RWPE2 (cell line): ENCODE data around the gene CYB561D1.

ENCODE experiments used
- ATAC-seq: fragments of 200-7000 bp; cut with Tn5 transposase; 3 replicates; pipeline ENCODE4 v1.9.1; 2021; ENCODE audit warnings: low read depth
- DNase-seq: peaks from one replicate; pipeline ENCODE4 v3.0.0-alpha.2; 2020; ENCODE audit warnings: low spot score
- H3K27ac ChIP-seq: fragments of 450-650 bp; 2 replicates; pipeline ENCODE4 v1.5.1; 2017; ENCODE audit warnings: mild to moderate bottlenecking; ENCODE audit not compliant: poor library complexity, severe bottlenecking
- H3K27me3 ChIP-seq: fragments of 250-450 bp; sonication (Bioruptor Pico); 2 replicates; pipeline ENCODE4 v1.5.1; 2021; ENCODE audit warnings: mild to moderate bottlenecking, moderate library complexity; ENCODE audit not compliant: insufficient read depth, poor library complexity, severe bottlenecking
- H3K36me3 ChIP-seq: fragments of 250-450 bp; sonication (Bioruptor Pico); 2 replicates; pipeline ENCODE4 v1.5.1; 2020; ENCODE audit warnings: low read depth, mild to moderate bottlenecking, moderate library complexity
- H3K4me1 ChIP-seq: fragments of 250-450 bp; sonication (Bioruptor Pico); 2 replicates; pipeline ENCODE4 v1.5.1; 2021; ENCODE audit warnings: mild to moderate bottlenecking, moderate library complexity; ENCODE audit not compliant: insufficient read depth, poor library complexity, severe bottlenecking
- H3K4me3 ChIP-seq: fragments of 250-450 bp; sonication (Bioruptor Pico); 2 replicates; pipeline ENCODE4 v1.5.1; 2021; ENCODE audit warnings: mild to moderate bottlenecking, moderate library complexity; ENCODE audit not compliant: severe bottlenecking
- H3K9me3 ChIP-seq: fragments of 250-450 bp; sonication (Bioruptor Pico); 2 replicates; pipeline ENCODE4 v1.5.1; 2021; ENCODE audit warnings: mild to moderate bottlenecking, moderate library complexity; ENCODE audit not compliant: severe bottlenecking
- TF ChIP-seq, protein P1 (sequence below): fragments of 450-650 bp; IDR thresholded peaks from one replicate; pipeline ENCODE4 v1.5.1; 2017; ENCODE audit warnings: mild to moderate bottlenecking, moderate library complexity; ENCODE audit not compliant: poor library complexity, severe bottlenecking

The CYB561D1 gene

DNA sequence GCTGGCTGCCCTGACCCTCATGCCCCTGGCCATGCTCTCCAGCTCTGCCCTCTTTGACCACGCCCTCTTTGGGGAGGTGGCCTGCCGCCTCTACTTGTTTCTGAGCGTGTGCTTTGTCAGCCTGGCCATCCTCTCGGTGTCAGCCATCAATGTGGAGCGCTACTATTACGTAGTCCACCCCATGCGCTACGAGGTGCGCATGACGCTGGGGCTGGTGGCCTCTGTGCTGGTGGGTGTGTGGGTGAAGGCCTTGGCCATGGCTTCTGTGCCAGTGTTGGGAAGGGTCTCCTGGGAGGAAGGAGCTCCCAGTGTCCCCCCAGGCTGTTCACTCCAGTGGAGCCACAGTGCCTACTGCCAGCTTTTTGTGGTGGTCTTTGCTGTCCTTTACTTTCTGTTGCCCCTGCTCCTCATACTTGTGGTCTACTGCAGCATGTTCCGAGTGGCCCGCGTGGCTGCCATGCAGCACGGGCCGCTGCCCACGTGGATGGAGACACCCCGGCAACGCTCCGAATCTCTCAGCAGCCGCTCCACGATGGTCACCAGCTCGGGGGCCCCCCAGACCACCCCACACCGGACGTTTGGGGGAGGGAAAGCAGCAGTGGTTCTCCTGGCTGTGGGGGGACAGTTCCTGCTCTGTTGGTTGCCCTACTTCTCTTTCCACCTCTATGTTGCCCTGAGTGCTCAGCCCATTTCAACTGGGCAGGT is 49.5 kb downstream of the CYB561D1 start:
- Histone ChIP-seq H3K4me3 (no peak overlapping the region), H3K4me1 (peaks cover 9% of the 10 kb centered on the region), H3K36me3 (no peaks in the 10 kb centered on the region), H3K27me3 (no peaks in the 10 kb centered on the region), H3K9me3 (no peaks in the 10 kb centered on the region), H3K27ac (no peak overlapping the region)
- ATAC-seq = no peak
- DNase-seq = no peak
- TF ChIP-seq, protein P1, sequence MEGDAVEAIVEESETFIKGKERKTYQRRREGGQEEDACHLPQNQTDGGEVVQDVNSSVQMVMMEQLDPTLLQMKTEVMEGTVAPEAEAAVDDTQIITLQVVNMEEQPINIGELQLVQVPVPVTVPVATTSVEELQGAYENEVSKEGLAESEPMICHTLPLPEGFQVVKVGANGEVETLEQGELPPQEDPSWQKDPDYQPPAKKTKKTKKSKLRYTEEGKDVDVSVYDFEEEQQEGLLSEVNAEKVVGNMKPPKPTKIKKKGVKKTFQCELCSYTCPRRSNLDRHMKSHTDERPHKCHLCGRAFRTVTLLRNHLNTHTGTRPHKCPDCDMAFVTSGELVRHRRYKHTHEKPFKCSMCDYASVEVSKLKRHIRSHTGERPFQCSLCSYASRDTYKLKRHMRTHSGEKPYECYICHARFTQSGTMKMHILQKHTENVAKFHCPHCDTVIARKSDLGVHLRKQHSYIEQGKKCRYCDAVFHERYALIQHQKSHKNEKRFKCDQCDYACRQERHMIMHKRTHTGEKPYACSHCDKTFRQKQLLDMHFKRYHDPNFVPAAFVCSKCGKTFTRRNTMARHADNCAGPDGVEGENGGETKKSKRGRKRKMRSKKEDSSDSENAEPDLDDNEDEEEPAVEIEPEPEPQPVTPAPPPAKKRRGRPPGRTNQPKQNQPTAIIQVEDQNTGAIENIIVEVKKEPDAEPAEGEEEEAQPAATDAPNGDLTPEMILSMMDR = no peak

DNA sequence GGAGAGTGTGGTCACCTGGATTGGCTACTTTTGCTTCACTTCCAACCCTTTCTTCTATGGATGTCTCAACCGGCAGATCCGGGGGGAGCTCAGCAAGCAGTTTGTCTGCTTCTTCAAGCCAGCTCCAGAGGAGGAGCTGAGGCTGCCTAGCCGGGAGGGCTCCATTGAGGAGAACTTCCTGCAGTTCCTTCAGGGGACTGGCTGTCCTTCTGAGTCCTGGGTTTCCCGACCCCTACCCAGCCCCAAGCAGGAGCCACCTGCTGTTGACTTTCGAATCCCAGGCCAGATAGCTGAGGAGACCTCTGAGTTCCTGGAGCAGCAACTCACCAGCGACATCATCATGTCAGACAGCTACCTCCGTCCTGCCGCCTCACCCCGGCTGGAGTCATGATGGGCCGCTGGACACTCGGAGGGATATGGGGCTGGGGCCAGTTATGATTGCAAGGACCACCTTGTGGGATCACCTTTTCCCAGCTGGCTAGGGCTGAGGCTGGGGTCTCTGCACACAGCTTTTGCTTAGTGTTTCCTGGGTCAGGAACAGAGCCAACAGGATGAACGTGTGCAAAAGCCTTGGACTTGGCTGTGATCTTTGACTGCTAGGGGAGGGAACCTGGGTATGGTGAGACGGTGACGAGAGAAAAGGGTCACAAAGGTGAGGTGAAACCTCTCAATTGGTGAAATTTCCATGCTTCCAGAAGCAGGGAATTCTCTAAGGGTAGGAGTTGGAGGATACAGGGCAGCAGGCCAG is 50.3 kb downstream of the CYB561D1 start:
- DNase-seq = no peak
- no peak overlapping the region for H3K4me3 ChIP-seq
- H3K4me1 ChIP-seq = peaks cover 9% of the 10 kb centered on the region
- H3K27ac ChIP-seq = no peak overlapping the region
- no peaks in the 10 kb centered on the region for H3K36me3 ChIP-seq
- H3K27me3 ChIP-seq = no peaks in the 10 kb centered on the region
- no peak for ATAC-seq
- no peaks in the 10 kb centered on the region for H3K9me3 ChIP-seq
- TF ChIP-seq, protein P1 = no peak

- TF ChIP-seq, protein P1 = peak; percentile 94
- Histone ChIP-seq H3K4me3 (peak overlapping the region; percentile 74), H3K4me1 (peaks cover 14% of the 10 kb centered on the region), H3K9me3 (no peaks in the 10 kb centered on the region), H3K27me3 (no peaks in the 10 kb centered on the region), H3K27ac (peak overlapping the region; percentile 62), H3K36me3 (0 out of 2 replicates have a peak, but pooled peaks cover 3% of the 10 kb centered on the region)
- DNase-seq (peak; percentile 77), ATAC-seq (peak; percentile 65)
These were observed 52.6 kb downstream of the CYB561D1 start for GRCh38 chr1:109546311-109547109.

DNA sequence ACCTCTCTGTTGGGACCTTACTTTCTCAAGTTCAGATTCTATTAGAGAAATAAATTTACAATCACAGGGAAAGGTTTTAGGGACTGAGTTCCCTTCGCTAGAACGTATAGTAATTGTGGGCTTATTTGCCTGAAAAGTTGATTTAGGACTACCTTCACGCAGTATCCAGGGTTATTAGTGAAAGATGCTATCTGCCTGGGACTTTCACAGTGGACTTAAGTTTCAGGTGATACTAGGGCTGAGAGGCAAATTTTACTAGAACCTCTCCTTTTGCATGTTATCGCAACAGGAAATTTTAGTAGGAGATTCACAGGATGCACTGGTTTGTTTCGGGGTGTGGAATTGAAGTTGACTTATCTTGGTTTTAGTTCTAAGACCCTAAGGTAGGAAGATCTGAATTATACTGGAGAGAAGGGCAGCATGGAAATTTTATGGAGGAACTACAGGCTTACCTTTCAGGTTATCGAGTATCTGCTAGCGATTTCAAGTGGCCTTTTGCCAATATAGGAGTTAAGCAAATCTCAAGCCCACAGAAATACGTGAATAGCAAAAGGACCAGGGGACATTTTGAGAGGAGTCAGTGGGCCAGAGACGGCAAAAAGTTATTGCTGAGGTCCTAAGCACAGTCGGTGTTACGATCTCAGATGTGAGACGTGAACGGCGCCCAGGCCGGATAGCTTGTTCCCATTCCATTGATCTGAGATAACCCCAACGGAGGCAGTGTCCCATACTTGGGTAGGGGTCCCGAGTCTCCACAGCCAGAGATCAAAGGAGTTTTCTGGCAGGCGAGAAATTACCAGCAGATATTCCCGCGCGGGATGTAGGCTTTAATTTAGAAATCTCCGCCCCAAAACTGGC is 53.8 kb downstream of the CYB561D1 start:
- TF ChIP-seq, protein P1 = no peak
- no peaks in the 10 kb centered on the region for H3K9me3 ChIP-seq
- ATAC-seq (no peak), DNase-seq (no peak)
- peaks cover 10% of the 10 kb centered on the region for H3K36me3 ChIP-seq
- H3K27me3 ChIP-seq = no peaks in the 10 kb centered on the region
- peak overlapping the region; percentile 62 for H3K27ac ChIP-seq
- H3K4me3 ChIP-seq = peak overlapping the region; percentile 74
- peaks cover 14% of the 10 kb centered on the region for H3K4me1 ChIP-seq
